Inflammatory macrophage (primary cell): ENCODE measurements around the gene IFT81.

Experiments
- DNase-seq, 2 donors: peaks; one replicate each; pipeline ENCODE4 v3.0.0-alpha.2; 2020 to 2022
- total RNA-seq, 18 experiments: gene quantifications; one replicate each; lab custom pipeline; 2026; ENCODE audit warnings: mixed read lengths in 6 of 18, inconsistent platforms in 2 of 18; lab: John Stamatoyannopoulos, UW

Gene IFT81, protein sequence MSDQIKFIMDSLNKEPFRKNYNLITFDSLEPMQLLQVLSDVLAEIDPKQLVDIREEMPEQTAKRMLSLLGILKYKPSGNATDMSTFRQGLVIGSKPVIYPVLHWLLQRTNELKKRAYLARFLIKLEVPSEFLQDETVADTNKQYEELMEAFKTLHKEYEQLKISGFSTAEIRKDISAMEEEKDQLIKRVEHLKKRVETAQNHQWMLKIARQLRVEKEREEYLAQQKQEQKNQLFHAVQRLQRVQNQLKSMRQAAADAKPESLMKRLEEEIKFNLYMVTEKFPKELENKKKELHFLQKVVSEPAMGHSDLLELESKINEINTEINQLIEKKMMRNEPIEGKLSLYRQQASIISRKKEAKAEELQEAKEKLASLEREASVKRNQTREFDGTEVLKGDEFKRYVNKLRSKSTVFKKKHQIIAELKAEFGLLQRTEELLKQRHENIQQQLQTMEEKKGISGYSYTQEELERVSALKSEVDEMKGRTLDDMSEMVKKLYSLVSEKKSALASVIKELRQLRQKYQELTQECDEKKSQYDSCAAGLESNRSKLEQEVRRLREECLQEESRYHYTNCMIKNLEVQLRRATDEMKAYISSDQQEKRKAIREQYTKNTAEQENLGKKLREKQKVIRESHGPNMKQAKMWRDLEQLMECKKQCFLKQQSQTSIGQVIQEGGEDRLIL
- 0.40 to 5.3 (median 2.8) reads per million in 18 experiments for total RNA-seq

DNA sequence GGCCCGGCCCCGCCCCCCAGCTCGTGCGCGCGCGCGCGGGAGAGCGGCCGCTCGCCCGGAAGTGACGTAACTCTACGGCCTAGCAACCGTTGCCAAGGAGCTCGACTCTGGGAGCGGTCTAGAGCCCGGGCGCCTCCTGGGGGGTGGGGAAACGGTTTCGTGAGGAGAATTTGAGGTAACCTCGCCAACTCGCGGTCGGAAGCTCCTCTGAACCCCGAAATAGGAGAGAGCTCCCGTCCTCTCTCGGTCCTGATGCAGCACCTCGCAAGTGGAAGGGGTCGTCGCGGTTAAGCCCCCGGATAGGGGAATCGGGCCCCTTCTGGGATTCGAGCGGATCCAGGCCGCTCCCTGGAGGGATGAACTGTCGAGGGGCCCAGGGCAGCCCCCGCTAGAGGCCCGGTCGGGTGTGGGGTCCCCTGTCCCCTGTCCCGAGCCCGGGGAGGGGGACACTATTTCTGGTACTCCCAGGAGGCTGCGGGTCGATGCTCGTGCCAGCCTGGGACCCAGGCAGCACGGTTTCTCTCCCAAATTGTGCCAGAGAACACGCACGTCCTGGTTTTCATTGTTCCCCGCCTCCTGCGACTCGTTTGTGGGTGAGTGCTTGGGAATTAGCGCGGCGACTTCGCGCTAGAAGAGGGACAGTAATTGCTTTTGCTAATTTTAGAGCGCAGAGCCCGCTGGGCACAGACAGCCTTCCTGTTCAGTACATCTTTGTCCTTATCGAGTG is at the start of gene IFT81:
Gene IFT81, plus strand, starts transcription at position 89 of the 727 bp plus-strand sequence. CDS start 3,024 bp downstream, outside the sequence.
- peak; percentile 92 to 95 for DNase-seq

DNA sequence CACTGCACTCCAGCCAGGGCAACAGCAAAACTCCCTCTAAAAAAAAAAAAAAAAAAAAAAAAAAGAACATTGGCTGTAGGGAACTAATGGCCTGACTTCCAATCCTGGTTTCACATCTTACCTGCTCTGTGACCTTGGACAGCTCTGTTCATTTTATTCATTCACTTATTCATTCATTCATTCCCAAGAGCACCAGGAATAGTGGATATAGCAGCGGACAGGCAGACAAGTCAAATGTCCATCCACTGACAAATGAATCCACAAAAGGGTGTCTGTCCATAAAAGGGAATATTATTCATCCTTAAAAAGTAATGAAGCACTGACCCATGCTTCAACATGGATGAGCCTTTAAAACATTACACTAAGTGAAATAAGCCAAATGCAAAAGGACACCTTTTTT is 48.3 kb upstream of the IFT81 start:
- no peak for DNase-seq

DNA sequence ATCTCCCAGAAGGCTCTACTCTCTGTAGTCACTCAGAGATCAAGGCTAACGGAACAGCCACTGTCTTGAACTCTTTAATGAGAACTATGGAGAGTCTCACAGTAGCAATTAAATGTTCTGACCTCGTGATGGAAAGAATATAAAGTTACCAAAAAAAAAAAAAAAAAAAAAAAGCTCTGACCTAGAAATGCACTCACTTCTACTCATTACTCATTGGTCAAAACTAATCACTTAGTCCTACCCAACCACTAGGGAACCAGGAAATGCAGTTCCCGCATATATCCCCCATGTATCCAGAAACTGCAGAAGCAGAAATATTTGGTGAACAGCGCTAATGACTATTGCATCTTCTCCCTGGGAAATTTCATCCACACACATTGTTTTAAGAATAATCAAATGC is 46.4 kb upstream of the IFT81 start:
- DNase-seq: no peak

- DNase-seq: peak; percentile 86 to 94
Observed at GRCh38 chr12:110079477-110080400, 44.4 kb upstream of the IFT81 start.

DNA sequence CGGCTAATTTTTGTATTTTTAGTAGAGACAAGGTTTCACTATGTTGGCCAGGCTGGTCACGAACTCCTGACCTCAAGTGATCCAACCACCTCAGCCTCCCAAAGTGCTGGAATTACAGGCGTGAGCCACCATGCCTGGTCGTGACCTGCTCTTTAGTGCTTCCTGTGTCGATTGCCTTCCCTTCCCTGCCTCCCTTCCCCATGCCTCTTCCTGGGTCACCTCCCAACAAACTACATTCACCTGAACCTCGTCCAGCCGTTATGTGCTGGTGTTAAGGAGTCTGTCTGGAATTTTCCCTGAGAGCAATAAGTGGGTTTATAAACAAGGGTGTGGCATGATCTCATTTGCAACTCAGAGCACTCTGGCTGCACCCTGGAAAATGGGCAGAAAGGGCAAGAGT is 43.7 kb upstream of the IFT81 start:
- no peak for DNase-seq

DNA sequence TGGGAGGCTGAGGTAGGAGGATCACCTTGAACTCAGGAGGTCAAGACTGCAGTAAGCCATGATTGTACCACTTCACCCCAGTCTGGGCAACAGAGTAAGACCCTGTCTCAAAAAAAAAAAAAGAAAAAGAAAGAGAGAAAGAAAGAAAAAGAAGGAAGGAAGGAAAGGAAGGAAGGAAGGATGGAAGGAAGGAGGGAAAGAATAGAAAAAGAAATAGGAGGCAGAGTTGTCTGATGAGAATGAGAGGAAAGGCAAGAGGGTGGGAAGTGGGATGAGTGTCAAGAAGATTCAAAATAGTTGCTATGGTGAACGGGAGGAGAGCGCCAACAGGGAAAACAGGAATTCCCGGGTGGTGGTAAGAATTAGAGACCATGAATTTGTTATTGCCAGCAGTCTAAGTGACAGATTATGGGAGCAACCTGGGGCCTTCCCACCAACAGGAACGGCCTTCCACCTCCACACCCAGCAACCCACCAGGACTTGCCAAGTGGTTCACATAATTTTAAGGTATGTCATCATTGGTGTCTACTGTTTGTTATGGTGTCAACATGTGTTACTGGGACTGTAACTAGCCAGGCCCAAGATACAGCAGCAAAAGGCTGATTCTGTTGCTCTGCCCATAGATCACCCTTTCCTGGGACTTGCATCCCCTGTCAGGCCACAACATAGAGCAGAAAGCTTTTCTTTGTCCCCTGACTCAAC is 39.7 kb upstream of the IFT81 start:
- DNase-seq: no peak

- peak; percentile 69 to 89 for DNase-seq
Observed at GRCh38 chr12:110088216-110088615, 35.9 kb upstream of the IFT81 start.

GRCh38 chr12:110088936-110089335 is 35.2 kb upstream of the IFT81 start:
- DNase-seq: peak; percentile 66 to 78

GRCh38 chr12:110090266-110091135 is 33.7 kb upstream of the IFT81 start:
- no peak for DNase-seq

GRCh38 chr12:110091136-110091711 is 32.9 kb upstream of the IFT81 start:
- no peak for DNase-seq

DNA sequence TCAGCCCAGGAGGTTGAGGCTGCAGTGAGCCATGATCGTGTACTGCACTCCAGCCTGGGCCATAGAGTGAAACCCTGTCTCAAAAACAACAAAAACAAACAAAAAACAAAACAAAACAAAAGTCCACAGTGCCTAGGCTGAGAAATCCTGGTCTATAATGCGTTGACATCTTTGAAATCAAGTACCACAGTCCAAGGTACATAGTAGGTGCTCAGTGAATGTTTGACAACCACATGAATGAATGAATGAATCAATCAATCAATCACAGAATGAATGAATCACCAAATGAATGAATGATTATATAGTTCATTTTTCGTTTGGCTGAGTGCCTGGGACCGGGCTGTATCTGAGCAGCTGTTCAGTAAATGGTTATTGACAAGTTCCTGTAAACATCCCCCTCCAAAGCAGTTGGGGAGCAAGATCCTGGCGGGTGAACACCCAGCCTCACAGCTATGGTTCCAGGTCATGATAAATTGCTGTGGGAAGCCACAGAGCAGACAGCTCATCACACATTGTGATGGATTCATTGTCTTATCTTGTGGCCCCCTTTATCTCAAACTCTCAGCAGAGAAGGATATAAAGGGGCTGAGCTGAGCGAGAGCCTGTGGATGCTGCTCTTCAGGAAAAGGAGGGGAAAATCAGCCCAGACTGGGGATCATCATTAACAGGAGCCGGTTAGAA is 30.4 kb upstream of the IFT81 start:
- no peak for DNase-seq

DNA sequence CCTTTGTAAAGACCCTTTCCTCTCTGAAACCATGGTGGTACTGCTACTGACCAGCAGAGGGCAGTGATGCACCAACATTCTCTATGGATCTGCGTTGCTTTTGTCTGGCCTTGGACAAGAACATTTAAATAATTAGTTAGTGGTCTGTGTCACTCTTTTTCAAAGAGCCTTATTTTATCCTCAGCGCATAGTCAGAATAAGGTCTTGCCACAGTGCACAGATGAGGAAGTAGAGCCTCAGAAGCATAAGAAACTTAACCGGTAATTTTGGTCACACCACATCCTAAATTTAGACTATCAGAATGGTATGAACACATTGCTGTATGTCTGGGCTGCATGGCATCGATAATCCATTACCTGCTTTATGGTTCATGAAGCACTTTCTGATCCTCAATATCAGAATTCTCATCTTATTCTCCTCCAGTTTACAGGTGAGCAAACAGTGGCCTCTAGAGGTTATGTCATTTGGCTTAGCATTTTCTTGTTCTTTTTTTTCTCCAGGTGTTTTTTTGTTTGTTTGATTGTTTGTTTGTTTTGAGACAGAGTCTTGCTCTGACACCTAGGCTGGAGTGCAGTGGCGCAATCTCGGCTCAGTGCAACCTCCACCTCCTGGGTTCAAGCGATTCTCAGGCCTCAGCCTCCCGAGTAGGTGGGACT is 23.7 kb upstream of the IFT81 start:
- peak; percentile 67 to 70 for DNase-seq

- peak; percentile 74 to 75 for DNase-seq
Observed at GRCh38 chr12:110102255-110102654, 21.9 kb upstream of the IFT81 start.

DNA sequence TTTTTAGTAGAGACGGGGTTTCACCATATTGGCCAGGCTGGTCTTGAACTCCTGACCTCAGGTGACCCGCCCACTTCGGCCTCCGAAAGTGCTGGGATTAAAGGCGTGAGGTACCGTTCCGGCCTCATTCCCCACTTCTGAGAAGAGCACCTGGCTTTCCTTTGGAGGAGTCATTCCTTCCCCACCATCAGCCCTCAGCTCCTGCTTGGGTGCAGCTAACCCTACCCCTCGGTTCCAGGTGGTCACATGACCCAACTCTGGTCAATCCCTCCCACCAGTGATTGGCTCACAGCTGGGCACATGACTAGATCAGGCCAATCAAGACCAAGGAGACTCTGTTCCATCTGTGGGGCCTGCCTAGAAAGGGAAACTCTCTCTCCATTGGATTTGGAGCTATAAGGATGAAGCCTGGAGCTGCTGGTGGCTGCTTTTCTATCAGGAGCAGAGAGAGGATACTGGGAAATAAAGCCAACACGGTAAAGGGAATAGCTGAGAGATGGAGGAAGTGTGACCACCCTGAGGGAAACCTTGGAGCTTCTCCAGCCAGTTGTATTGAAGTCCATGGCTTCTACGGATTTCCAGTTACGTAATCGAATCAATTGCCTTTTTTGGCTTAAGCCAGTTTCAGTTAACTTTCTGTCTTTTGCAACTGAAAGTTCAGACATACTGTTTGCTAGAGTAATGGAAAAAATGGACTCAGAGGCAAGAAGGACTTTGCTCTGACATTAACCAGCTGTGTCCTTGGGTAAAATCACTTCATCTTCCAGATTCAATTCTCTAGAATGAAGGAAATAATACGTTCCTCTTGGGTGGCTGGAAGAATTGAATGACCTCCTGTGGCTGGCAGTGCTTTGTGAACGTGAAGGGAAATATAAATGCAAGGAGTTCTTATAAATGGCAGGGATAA is 19.7 kb upstream of the IFT81 start:
- peak in 1 of 2 donors; percentile 33 for DNase-seq

DNA sequence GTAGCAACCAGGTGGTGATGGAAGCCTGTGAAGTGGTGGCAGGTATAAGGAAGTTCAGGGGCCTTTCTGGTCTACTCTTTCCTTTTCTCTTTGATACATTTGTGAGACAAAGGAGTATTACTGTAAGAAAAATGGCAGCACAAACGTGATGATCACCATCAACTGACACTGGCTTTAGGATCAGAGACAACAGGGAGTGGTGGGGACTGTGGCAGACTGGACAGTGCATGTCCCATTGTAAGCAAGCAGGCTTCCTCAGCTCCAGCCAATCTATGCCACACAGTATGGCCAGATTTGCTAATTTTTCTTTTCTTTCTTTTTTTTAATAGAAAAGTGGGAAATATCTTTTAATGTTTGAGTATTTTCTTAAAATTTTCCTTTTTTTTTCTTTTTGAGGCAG is 19.0 kb upstream of the IFT81 start:
- DNase-seq: no peak

GRCh38 chr12:110105986-110106385 is 18.2 kb upstream of the IFT81 start:
- DNase-seq: peak in 1 of 2 donors; percentile 14

DNA sequence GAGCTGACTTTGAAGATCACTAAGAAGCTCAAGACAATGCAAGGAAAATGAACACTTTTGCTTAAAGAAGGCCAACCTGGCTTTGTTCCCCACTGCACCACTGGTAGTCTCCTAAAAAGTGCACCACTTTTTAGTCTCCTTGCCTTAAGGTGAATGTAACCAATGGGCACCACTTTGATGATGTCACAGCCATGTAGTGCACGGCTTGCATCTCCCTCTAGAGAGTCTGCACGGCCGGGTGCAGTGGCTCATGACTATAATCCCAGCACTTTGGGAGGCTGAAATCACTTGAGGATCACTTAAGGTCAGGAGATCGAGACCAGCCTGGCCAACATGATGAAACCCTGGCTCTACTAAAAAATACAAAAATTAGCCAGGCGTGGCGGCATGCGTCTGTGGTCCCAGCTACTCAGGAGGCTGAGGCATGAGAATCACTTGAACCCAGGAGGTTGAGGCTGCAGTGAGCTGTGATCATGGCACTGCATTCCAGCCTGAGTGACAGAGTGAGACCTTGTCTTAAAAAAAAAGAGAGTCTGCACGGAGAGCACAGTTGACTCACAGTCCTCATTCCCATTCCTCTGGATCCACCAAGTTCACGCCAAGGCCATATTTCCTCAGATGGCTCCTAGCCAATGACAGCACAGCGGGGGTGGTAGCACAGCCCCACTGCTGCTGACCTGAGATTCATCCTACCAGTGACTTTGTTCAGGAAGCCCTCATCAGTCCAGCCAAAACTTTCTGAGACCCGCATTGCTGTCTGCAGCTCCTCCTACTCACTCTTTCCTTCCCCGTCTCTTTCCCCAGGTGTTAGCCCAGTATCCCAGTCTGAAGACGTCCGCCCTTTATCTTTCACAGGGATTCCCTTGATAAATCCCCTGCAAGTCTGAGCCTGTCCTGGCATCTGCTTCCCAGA is 16.5 kb upstream of the IFT81 start:
- no peak for DNase-seq
